GM23338 (cell line): Measurements from ENCODE around the gene CBX5. TPM values are rescaled to one million over a fixed set of nuclear protein-coding genes. Genes with fewer than 3 reads are reported as not detected.
A peak's percentile ranks its signal among the peaks of the same experiment; 100 is the strongest.

Experiments used
- ATAC-seq: fragments of 200-7000 bp; cut with Tn5 transposase; 3 replicates; pipeline ENCODE4 v1.9.1; 2020
- DNase-seq: peaks from one replicate; pipeline ENCODE4 v3.0.0-alpha.2; 2015; ENCODE audit warnings: low spot score
- H2AFZ ChIP-seq: fragments of 200-600 bp; sonication (generic); 2 replicates; pipeline ENCODE4 v1.8.0; 2016; ENCODE audit warnings: antibody characterized with exemption, mild to moderate bottlenecking, moderate library complexity
- H3F3A ChIP-seq: fragments of 200-600 bp; sonication (generic); replicated peaks from 2 replicates; pipeline ENCODE4 v1.8.0; 2017; ENCODE audit warnings: antibody characterized with exemption, mixed run types, low read depth
- H3K27ac ChIP-seq: fragments of 200-600 bp; sonication (generic); 2 replicates; pipeline ENCODE4 v1.6.1; 2016; ENCODE audit warnings: low read depth
- H3K27me3 ChIP-seq: fragments of 200-600 bp; sonication (generic); 2 replicates; pipeline ENCODE4 v1.8.0; 2016; ENCODE audit warnings: mild to moderate bottlenecking, mixed run types, moderate library complexity; ENCODE audit not compliant: insufficient read depth
- H3K36me3 ChIP-seq: fragments of 200-600 bp; sonication (generic); 2 replicates; pipeline ENCODE4 v1.8.0; 2016; ENCODE audit warnings: mild to moderate bottlenecking; ENCODE audit not compliant: insufficient read depth
- H3K4me1 ChIP-seq: fragments of 200-600 bp; sonication (generic); 2 replicates; pipeline ENCODE4 v1.8.0; 2016; ENCODE audit warnings: mild to moderate bottlenecking, moderate library complexity; ENCODE audit not compliant: insufficient read depth
- H3K4me2 ChIP-seq: fragments of 200-600 bp; sonication (generic); 2 replicates; pipeline ENCODE4 v1.7.1; 2017; ENCODE audit warnings: mixed run types
- H3K4me3 ChIP-seq: fragments of 200-600 bp; sonication (generic); 2 replicates; pipeline ENCODE4 v1.6.1; 2016; ENCODE audit warnings: mixed run types
- H3K79me2 ChIP-seq: fragments of 200-600 bp; sonication (generic); replicated peaks from 2 replicates; pipeline ENCODE4 v1.8.0; 2017; ENCODE audit warnings: mild to moderate bottlenecking; ENCODE audit not compliant: insufficient read depth
- H3K9me2 ChIP-seq: fragments of 200-600 bp; sonication (generic); 2 replicates; pipeline ENCODE4 v1.8.0; 2017; ENCODE audit not compliant: insufficient read depth
- H4K20me1 ChIP-seq: fragments of 200-600 bp; sonication (generic); replicated peaks from 2 replicates; pipeline ENCODE4 v1.8.0; 2017; ENCODE audit warnings: mild to moderate bottlenecking; ENCODE audit not compliant: insufficient read depth
- H3K27ac Mint-ChIP-seq: 2 replicates; pipeline ENCODE4 v1.8.0; 2020; ENCODE audit warnings: inconsistent platforms, mild to moderate bottlenecking, moderate library complexity, mixed read lengths
- H3K27me3 Mint-ChIP-seq: 3 replicates; pipeline ENCODE4 v1.8.0; 2022; ENCODE audit warnings: low read depth, mild to moderate bottlenecking, moderate library complexity, mixed read lengths, inconsistent platforms; ENCODE audit not compliant: insufficient read depth, poor library complexity
- H3K36me3 Mint-ChIP-seq: 3 replicates; pipeline ENCODE4 v1.8.0; 2021; ENCODE audit warnings: low read depth, mild to moderate bottlenecking, inconsistent platforms, moderate library complexity, mixed read lengths
- H3K4me1 Mint-ChIP-seq: 3 replicates; pipeline ENCODE4 v1.8.0; 2020; ENCODE audit warnings: mild to moderate bottlenecking, inconsistent platforms, mixed read lengths
- H3K4me3 Mint-ChIP-seq: 3 replicates; pipeline ENCODE4 v1.8.0; 2021; ENCODE audit warnings: moderate library complexity, mild to moderate bottlenecking, inconsistent platforms, mixed read lengths
- H3K9me3 Mint-ChIP-seq: 3 replicates; pipeline ENCODE4 v1.8.0; 2020; ENCODE audit warnings: moderate library complexity, mild to moderate bottlenecking, inconsistent platforms, mixed read lengths
- CREB1 ChIP-seq: fragments of 250-450 bp; sonication (Bioruptor Pico); IDR thresholded peaks from 2 replicates; pipeline ENCODE4 v1.5.0; 2020; ENCODE audit warnings: low read depth, mild to moderate bottlenecking, moderate library complexity
- EZH2 ChIP-seq: fragments of 200-600 bp; sonication (generic); IDR thresholded peaks from one replicate; pipeline ENCODE4 v1.8.0; 2017; ENCODE audit warnings: antibody characterized with exemption, mild to moderate bottlenecking, low read depth; ENCODE audit not compliant: unreplicated experiment
- JUNB ChIP-seq: IDR thresholded peaks from one replicate; pipeline ENCODE4 v1.6.1; 2016; ENCODE audit warnings: antibody characterized with exemption; ENCODE audit not compliant: unreplicated experiment
- ZNF331 ChIP-seq: fragments of 250-450 bp; sonication (Bioruptor Pico); IDR thresholded peaks from 2 replicates; pipeline ENCODE4 v1.5.0; 2020; ENCODE audit warnings: low read depth, mild to moderate bottlenecking, moderate library complexity
- polyA plus RNA-seq: library from polyadenylated mRNA; unstranded; fragments of >200 nt; fragmentation: Nextera tagmentation; extraction: Ambion mirVana; gene quantifications from 2 replicates; pipeline ENCODE4 v1.2.1, GENCODE V29; 2016
- total RNA-seq: library from RNA; depleted of rRNA; stranded (reverse); fragments of >200 nt; shearing (Covaris generic); gene quantifications from 2 replicates; pipeline ENCODE4 v1.2.3, GENCODE V29; 2014
- TF ChIP-seq, protein P1 (sequence below): fragments of 250-450 bp; sonication (Bioruptor Pico); IDR thresholded peaks from 2 replicates; pipeline ENCODE4 v1.5.0; 2020; ENCODE audit warnings: mild to moderate bottlenecking, moderate library complexity
- TF ChIP-seq, protein P2 (sequence below): IDR thresholded peaks from one replicate; pipeline ENCODE4 v1.6.1; 2018; ENCODE audit warnings: antibody characterized with exemption; ENCODE audit not compliant: unreplicated experiment

The CBX5 gene
- total and polyA plus RNA-seq, 2 experiments from 2014 or later = 152 to 212 TPM

DNA sequence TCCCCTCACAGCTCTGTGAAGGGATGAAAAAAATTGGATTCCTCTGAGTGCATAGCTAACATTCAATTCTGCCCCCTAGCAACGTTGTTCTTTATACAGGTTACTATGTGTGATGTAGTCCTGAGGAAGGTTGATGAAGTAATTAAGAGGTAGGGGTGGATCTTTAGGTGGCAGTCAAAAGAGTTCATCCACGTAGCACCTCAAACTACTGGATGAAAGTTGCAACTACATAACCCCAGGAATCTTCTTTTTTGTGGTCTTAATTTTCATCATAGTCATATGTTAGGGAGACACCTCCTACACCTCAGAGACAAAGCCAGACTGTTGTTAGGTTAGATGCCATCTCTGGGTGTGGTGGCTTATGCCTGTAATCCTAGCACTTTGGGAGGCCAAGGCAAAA is 31.1 kb upstream of the CBX5 start (continued):
- TF ChIP-seq, protein P1, sequence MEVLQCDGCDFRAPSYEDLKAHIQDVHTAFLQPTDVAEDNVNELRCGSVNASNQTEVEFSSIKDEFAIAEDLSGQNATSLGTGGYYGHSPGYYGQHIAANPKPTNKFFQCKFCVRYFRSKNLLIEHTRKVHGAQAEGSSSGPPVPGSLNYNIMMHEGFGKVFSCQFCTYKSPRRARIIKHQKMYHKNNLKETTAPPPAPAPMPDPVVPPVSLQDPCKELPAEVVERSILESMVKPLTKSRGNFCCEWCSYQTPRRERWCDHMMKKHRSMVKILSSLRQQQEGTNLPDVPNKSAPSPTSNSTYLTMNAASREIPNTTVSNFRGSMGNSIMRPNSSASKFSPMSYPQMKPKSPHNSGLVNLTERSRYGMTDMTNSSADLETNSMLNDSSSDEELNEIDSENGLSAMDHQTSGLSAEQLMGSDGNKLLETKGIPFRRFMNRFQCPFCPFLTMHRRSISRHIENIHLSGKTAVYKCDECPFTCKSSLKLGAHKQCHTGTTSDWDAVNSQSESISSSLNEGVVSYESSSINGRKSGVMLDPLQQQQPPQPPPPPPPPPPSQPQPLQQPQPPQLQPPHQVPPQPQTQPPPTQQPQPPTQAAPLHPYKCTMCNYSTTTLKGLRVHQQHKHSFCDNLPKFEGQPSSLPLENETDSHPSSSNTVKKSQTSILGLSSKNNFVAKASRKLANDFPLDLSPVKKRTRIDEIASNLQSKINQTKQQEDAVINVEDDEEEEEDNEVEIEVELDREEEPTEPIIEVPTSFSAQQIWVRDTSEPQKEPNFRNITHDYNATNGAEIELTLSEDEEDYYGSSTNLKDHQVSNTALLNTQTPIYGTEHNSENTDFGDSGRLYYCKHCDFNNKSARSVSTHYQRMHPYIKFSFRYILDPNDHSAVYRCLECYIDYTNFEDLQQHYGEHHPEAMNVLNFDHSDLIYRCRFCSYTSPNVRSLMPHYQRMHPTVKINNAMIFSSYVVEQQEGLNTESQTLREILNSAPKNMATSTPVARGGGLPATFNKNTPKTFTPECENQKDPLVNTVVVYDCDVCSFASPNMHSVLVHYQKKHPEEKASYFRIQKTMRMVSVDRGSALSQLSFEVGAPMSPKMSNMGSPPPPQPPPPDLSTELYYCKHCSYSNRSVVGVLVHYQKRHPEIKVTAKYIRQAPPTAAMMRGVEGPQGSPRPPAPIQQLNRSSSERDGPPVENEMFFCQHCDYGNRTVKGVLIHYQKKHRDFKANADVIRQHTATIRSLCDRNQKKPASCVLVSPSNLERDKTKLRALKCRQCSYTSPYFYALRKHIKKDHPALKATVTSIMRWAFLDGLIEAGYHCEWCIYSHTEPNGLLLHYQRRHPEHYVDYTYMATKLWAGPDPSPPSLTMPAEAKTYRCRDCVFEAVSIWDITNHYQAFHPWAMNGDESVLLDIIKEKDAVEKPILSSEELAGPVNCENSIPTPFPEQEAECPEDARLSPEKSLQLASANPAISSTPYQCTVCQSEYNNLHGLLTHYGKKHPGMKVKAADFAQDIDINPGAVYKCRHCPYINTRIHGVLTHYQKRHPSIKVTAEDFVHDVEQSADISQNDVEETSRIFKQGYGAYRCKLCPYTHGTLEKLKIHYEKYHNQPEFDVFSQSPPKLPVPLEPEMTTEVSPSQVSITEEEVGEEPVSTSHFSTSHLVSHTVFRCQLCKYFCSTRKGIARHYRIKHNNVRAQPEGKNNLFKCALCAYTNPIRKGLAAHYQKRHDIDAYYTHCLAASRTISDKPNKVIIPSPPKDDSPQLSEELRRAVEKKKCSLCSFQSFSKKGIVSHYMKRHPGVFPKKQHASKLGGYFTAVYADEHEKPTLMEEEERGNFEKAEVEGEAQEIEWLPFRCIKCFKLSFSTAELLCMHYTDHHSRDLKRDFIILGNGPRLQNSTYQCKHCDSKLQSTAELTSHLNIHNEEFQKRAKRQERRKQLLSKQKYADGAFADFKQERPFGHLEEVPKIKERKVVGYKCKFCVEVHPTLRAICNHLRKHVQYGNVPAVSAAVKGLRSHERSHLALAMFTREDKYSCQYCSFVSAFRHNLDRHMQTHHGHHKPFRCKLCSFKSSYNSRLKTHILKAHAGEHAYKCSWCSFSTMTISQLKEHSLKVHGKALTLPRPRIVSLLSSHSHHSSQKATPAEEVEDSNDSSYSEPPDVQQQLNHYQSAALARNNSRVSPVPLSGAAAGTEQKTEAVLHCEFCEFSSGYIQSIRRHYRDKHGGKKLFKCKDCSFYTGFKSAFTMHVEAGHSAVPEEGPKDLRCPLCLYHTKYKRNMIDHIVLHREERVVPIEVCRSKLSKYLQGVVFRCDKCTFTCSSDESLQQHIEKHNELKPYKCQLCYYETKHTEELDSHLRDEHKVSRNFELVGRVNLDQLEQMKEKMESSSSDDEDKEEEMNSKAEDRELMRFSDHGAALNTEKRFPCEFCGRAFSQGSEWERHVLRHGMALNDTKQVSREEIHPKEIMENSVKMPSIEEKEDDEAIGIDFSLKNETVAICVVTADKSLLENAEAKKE (CRISPR knock-in tag) = no peak

DNA sequence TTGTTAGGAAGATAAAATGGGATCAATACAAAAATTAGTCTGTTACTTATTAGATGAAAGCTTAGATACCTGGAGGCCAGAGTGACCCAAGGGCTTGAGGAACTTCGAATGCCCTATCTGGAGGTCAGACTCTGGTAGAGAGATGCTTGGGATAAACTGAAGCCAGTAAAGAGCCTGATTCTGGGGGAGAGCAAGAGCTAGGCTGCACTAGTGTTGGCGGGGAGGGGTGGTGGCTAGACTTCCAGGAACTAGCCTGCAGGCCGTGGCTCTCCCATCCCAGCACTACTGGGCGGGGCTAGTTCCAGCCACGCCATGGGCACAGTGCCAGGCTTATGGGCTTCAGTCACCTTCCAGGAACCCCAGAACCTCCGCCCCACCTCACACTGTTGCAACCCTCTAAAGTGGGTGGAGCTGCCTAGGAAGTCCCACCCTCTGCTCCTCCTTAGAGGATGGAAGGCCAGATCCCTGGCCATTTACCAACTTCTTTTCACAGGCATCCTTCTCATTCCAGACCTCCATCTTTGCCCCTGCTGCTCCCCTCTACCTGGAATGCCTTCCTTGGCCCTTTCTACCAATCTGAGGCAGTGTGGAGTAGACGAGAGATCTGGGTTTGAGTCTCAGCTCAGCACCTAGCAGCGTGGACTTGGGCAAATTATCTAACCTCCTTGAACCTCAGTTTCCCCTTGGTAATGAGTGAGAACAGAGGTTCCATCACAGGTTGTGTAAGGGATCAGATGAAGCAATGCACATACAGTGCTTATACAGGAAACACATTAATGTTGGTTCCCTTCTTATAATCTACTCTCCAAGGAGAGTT is 27.2 kb upstream of the CBX5 start:
- peaks cover 33% of the 10 kb centered on the region for H3K4me1 ChIP-seq
- H2AFZ ChIP-seq = peak overlapping the region; percentile 52; the same call in 1 of the 2 replicates
- no peaks in the 10 kb centered on the region for H4K20me1 ChIP-seq
- no peaks in the 10 kb centered on the region for H3K27me3 Mint-ChIP-seq
- no peak overlapping the region for H3K27ac Mint-ChIP-seq
- H3K36me3 ChIP-seq = no peaks in the 10 kb centered on the region
- no peaks in the 10 kb centered on the region for H3K27me3 ChIP-seq
- ATAC-seq (peak; percentile 68), DNase-seq (peak; percentile 65)
- H3K4me3 Mint-ChIP-seq = no peak overlapping the region; the same call in 2 of the 3 replicates
- H3K4me1 Mint-ChIP-seq = peaks cover 23% of the 10 kb centered on the region
- H3K4me2 ChIP-seq = no peak overlapping the region
- no peaks in the 10 kb centered on the region for H3K9me2 ChIP-seq
- no peaks in the 10 kb centered on the region for H3K36me3 Mint-ChIP-seq
- no peaks in the 10 kb centered on the region for H3K9me3 Mint-ChIP-seq
- H3K79me2 ChIP-seq = no peaks in the 10 kb centered on the region
- H3K4me3 ChIP-seq = no peak overlapping the region
- peaks cover 6% of the 10 kb centered on the region; the same call in 1 of the 2 replicates for H3F3A ChIP-seq
- H3K27ac ChIP-seq = no peak overlapping the region
- TF ChIP-seq, protein P2, sequence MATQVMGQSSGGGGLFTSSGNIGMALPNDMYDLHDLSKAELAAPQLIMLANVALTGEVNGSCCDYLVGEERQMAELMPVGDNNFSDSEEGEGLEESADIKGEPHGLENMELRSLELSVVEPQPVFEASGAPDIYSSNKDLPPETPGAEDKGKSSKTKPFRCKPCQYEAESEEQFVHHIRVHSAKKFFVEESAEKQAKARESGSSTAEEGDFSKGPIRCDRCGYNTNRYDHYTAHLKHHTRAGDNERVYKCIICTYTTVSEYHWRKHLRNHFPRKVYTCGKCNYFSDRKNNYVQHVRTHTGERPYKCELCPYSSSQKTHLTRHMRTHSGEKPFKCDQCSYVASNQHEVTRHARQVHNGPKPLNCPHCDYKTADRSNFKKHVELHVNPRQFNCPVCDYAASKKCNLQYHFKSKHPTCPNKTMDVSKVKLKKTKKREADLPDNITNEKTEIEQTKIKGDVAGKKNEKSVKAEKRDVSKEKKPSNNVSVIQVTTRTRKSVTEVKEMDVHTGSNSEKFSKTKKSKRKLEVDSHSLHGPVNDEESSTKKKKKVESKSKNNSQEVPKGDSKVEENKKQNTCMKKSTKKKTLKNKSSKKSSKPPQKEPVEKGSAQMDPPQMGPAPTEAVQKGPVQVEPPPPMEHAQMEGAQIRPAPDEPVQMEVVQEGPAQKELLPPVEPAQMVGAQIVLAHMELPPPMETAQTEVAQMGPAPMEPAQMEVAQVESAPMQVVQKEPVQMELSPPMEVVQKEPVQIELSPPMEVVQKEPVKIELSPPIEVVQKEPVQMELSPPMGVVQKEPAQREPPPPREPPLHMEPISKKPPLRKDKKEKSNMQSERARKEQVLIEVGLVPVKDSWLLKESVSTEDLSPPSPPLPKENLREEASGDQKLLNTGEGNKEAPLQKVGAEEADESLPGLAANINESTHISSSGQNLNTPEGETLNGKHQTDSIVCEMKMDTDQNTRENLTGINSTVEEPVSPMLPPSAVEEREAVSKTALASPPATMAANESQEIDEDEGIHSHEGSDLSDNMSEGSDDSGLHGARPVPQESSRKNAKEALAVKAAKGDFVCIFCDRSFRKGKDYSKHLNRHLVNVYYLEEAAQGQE = no peak
- no peak for TF ChIP-seq CREB1
- no peak for TF ChIP-seq EZH2
- TF ChIP-seq ZNF331 (CRISPR knock-in tag) = no peak
- no peak for TF ChIP-seq JUNB
